WERI-Rb-1 (cell line): ENCODE data around the gene PSENEN.

ENCODE experiments used
- DNase-seq: peaks from one replicate; pipeline ENCODE4 v3.0.0-alpha.2; 2020
- H3K27ac ChIP-seq: fragments of 250-450 bp; sonication (Bioruptor Pico); 2 replicates; pipeline ENCODE4 v1.5.1; 2020; ENCODE audit warnings: mild to moderate bottlenecking, moderate library complexity
- H3K27me3 ChIP-seq: fragments of 250-450 bp; sonication (Bioruptor Pico); 2 replicates; pipeline ENCODE4 v1.5.1; 2021; ENCODE audit warnings: mild to moderate bottlenecking, low read depth, moderate library complexity; ENCODE audit not compliant: insufficient read depth, severe bottlenecking
- H3K36me3 ChIP-seq: fragments of 250-450 bp; sonication (Bioruptor Pico); 2 replicates; pipeline ENCODE4 v1.5.1; 2020; ENCODE audit warnings: mild to moderate bottlenecking, moderate library complexity
- H3K4me3 ChIP-seq: 2 replicates; pipeline ENCODE4 v1.5.1; 2011; ENCODE audit warnings: low read depth, mild to moderate bottlenecking, control low read depth, low read length
- H3K9me3 ChIP-seq: fragments of 250-450 bp; sonication (Bioruptor Pico); 2 replicates; pipeline ENCODE4 v1.5.1; 2021; ENCODE audit warnings: mild to moderate bottlenecking, moderate library complexity; ENCODE audit not compliant: severe bottlenecking
- CTCF ChIP-seq: IDR thresholded peaks from 2 replicates; pipeline ENCODE4 v1.5.1; 2011; ENCODE audit warnings: low read depth, mild to moderate bottlenecking, control low read depth, inconsistent platforms, low read length

The PSENEN gene

GRCh38 chr19:35776102-35776788 lies 30.8 kb downstream of the PSENEN start:
- H3K9me3 ChIP-seq = no peaks in the 10 kb centered on the region
- H3K36me3 ChIP-seq = peaks cover 37% of the 10 kb centered on the region
- no peaks in the 10 kb centered on the region for H3K27me3 ChIP-seq
- no peak for DNase-seq
- H3K4me3 ChIP-seq = peak overlapping the region; percentile 78
- H3K27ac ChIP-seq = peak overlapping the region; percentile 70
- TF ChIP-seq CTCF = no peak

- Histone ChIP-seq H3K4me3 (no peak overlapping the region), H3K9me3 (no peaks in the 10 kb centered on the region), H3K36me3 (peaks cover 46% of the 10 kb centered on the region), H3K27me3 (no peaks in the 10 kb centered on the region), H3K27ac (no peak overlapping the region; the same call in 1 of the 2 replicates)
- TF ChIP-seq CTCF = no peak
- DNase-seq = no peak
These were observed 31.8 kb downstream of the PSENEN start for GRCh38 chr19:35777086-35777841.

GRCh38 chr19:35777961-35778360 lies 32.5 kb downstream of the PSENEN start:
- no peaks in the 10 kb centered on the region for H3K27me3 ChIP-seq
- no peak for TF ChIP-seq CTCF
- no peak overlapping the region for H3K4me3 ChIP-seq
- peaks cover 53% of the 10 kb centered on the region for H3K36me3 ChIP-seq
- no peaks in the 10 kb centered on the region for H3K9me3 ChIP-seq
- no peak overlapping the region for H3K27ac ChIP-seq
- DNase-seq = no peak

- Histone ChIP-seq H3K27ac (no peak overlapping the region), H3K4me3 (no peak overlapping the region), H3K36me3 (peaks cover 53% of the 10 kb centered on the region), H3K9me3 (no peaks in the 10 kb centered on the region), H3K27me3 (no peaks in the 10 kb centered on the region)
- no peak for DNase-seq
- TF ChIP-seq CTCF = no peak
These were observed 33.6 kb downstream of the PSENEN start for GRCh38 chr19:35779033-35779432.

GRCh38 chr19:35780058-35780457 lies 34.6 kb downstream of the PSENEN start:
- no peak for TF ChIP-seq CTCF
- DNase-seq = no peak
- Histone ChIP-seq H3K9me3 (no peaks in the 10 kb centered on the region), H3K4me3 (no peak overlapping the region), H3K27me3 (no peaks in the 10 kb centered on the region), H3K27ac (no peak overlapping the region), H3K36me3 (peaks cover 57% of the 10 kb centered on the region)
